A549 (cell line): Measurements from ENCODE around the gene INPP4B. TPM values are rescaled to one million over a fixed set of nuclear protein-coding genes. Genes with fewer than 3 reads are reported as not detected.
A peak's percentile ranks its signal among the peaks of the same experiment; 100 is the strongest.

ENCODE experiments used
- ATAC-seq, 2 experiments: fragments of 200-7000 bp in 1 of 2; fragments of >200 bp in 1 of 2; cut with Nextera tagmentation in 1 of 2; cut with Tn5 transposase in 1 of 2; 3 replicates each; pipeline versions ENCODE4 v1.8.0 to v1.9.1; 2018 to 2020; ENCODE audit warnings: mild to moderate bottlenecking in 1 of 2, moderate library complexity in 1 of 2
- CTCF ChIA-PET: fragments of 300-600 bp; sonication (Branson Sonifier 250); formaldehyde crosslinking; extraction: SDS; loops from one replicate; lab custom pipeline; 2021; ENCODE audit warnings: antibody characterized with exemption, inconsistent platforms; lab: Yijun Ruan, JAX
- POLR2A ChIA-PET: fragments of 350-600 bp; formaldehyde crosslinking; extraction: SDS; loops from one replicate; lab custom pipeline; 2021; ENCODE audit warnings: antibody characterized with exemption, inconsistent platforms; lab: Yijun Ruan, JAX
- DNase-seq, 2 experiments: peaks; one replicate each; pipeline versions ENCODE4 v3.0.0 to v3.0.0-alpha.2; 2011 to 2016; ENCODE audit warnings: low read depth in 1 of 2, low spot score in 1 of 2
- FAIRE-seq: peaks from 2 replicates; lab custom pipeline; 2011; peaks lifted over from hg19 to GRCh38; lab: Jason Lieb, UNC
- H3K27ac ChIP-seq, 2 experiments: fragments of >200 bp; sonication (Bioruptor Twin); formaldehyde crosslinking; 3 replicates each; pipeline ENCODE4 v1.5.1; 2016 to 2017
- H3K4me1 ChIP-seq: fragments of >200 bp; sonication (Bioruptor Twin); formaldehyde crosslinking; 3 replicates; pipeline ENCODE4 v1.6.1; 2016
- H3K4me2 ChIP-seq: fragments of >200 bp; sonication (Bioruptor Twin); formaldehyde crosslinking; 3 replicates; pipeline ENCODE4 v1.6.1; 2016
- H3K4me3 ChIP-seq: fragments of >200 bp; sonication (Bioruptor Twin); formaldehyde crosslinking; 3 replicates; pipeline ENCODE4 v1.5.1; 2016
- H3K9me3 ChIP-seq: fragments of >200 bp; sonication (Bioruptor Twin); formaldehyde crosslinking; 3 replicates; pipeline ENCODE4 v1.6.1; 2016
- ATOH8 ChIP-seq: fragments of 250-450 bp; sonication (Bioruptor Pico); IDR thresholded peaks from 2 replicates; pipeline ENCODE4 v1.5.0; 2020; ENCODE audit warnings: low read depth, mild to moderate bottlenecking, moderate library complexity
- CEBPB ChIP-seq, 2 experiments: fragments of >200 bp in 1 of 2; sonication (Bioruptor Twin) in 1 of 2; formaldehyde crosslinking in 1 of 2; IDR thresholded peaks; 2 replicates each; pipeline ENCODE4 v1.6.1; 2012 to 2016
- EHMT2 ChIP-seq: fragments of 200-600 bp; sonication (generic); IDR thresholded peaks from 2 replicates; pipeline ENCODE4 v1.6.1; 2016; ENCODE audit warnings: antibody characterized with exemption, low read depth, mild to moderate bottlenecking, moderate library complexity
- ESRRA ChIP-seq: fragments of 150-350 bp; IDR thresholded peaks from 2 replicates; pipeline ENCODE4 v1.6.1; 2014; ENCODE audit warnings: mild to moderate bottlenecking, low read length, borderline replicate concordance
- HMGXB4 ChIP-seq: fragments of 250-450 bp; sonication (Bioruptor Pico); IDR thresholded peaks from 2 replicates; pipeline ENCODE4 v1.5.0; 2021; ENCODE audit warnings: mild to moderate bottlenecking, moderate library complexity, borderline replicate concordance
- HOXA7 ChIP-seq: fragments of 250-450 bp; sonication (Bioruptor Pico); IDR thresholded peaks from 2 replicates; pipeline ENCODE4 v1.5.0; 2020; ENCODE audit warnings: mild to moderate bottlenecking, moderate library complexity
- HOXB5 ChIP-seq: fragments of 250-450 bp; sonication (Bioruptor Pico); IDR thresholded peaks from 2 replicates; pipeline ENCODE4 v1.5.0; 2020; ENCODE audit warnings: mild to moderate bottlenecking, moderate library complexity
- JUN ChIP-seq, 2 experiments: fragments of >200 bp; sonication (Bioruptor Twin); formaldehyde crosslinking; IDR thresholded peaks; 2 replicates in 1 of 2; 3 replicates in 1 of 2; pipeline ENCODE4 v1.6.1; 2016 to 2017
- MYC ChIP-seq: IDR thresholded peaks from 2 replicates; pipeline ENCODE4 v1.6.1; 2012; ENCODE audit warnings: mild to moderate bottlenecking, inconsistent platforms, low read length, improper control_type of control experiment, borderline replicate concordance
- NPAS2 ChIP-seq: fragments of 250-450 bp; sonication (Bioruptor Pico); IDR thresholded peaks from 2 replicates; pipeline ENCODE4 v1.8.0; 2022; ENCODE audit warnings: mild to moderate bottlenecking, moderate library complexity, borderline replicate concordance
- POLR2A ChIP-seq: IDR thresholded peaks from 2 replicates; pipeline ENCODE4 v1.6.1; 2012; ENCODE audit warnings: mild to moderate bottlenecking, low read length
- RCOR1 ChIP-seq: fragments of 150-350 bp; IDR thresholded peaks from 2 replicates; pipeline ENCODE4 v1.6.1; 2014; ENCODE audit warnings: antibody characterized with exemption, low read length, low read depth
- RNF2 ChIP-seq: fragments of 200-600 bp; sonication (generic); IDR thresholded peaks from 2 replicates; pipeline ENCODE4 v1.6.1; 2016; ENCODE audit warnings: low read depth, mild to moderate bottlenecking, antibody characterized with exemption, moderate library complexity, borderline replicate concordance
- SMC3 ChIP-seq: fragments of >200 bp; sonication (Bioruptor Twin); formaldehyde crosslinking; IDR thresholded peaks from 3 replicates; pipeline ENCODE4 v1.6.1; 2018; ENCODE audit warnings: inconsistent platforms
- TP53 ChIP-seq: fragments of 250-450 bp; sonication (Bioruptor Pico); IDR thresholded peaks from 2 replicates; pipeline ENCODE4 v1.5.0; 2021; ENCODE audit warnings: mild to moderate bottlenecking, moderate library complexity
- ZC3H11A ChIP-seq: fragments of 450-650 bp; IDR thresholded peaks from 2 replicates; pipeline ENCODE4 v1.6.1; 2014; ENCODE audit warnings: antibody characterized with exemption, mild to moderate bottlenecking
- ZNF302 ChIP-seq: fragments of 250-450 bp; sonication (Bioruptor Pico); IDR thresholded peaks from 2 replicates; pipeline ENCODE4 v1.9.0; 2021; ENCODE audit warnings: inconsistent platforms, mild to moderate bottlenecking, moderate library complexity
- ZSCAN20 ChIP-seq: fragments of 250-450 bp; sonication (Bioruptor Pico); IDR thresholded peaks from 2 replicates; pipeline ENCODE4 v1.8.0; 2022; ENCODE audit warnings: mild to moderate bottlenecking, moderate library complexity
- WGBS: methylation state at CpG from one replicate; pipeline ENCODE4 v1.1.6; 2017; ENCODE audit errors: missing lambda C conversion rate; 5-methylcytosine and 5-hydroxymethylcytosine counted together
- polyA plus RNA-seq, 4 experiments: library from polyadenylated mRNA; depleted of rRNA in 3 of 4; stranded (reverse); fragments of >200 nt; fragmentation: RNase III in 1 of 4; extraction: RNeasy Plus Mini Kit Qiagen cat#74134 plus additional on column Dnase treatment in 1 of 4; gene quantifications; 2 replicates in 3 of 4; 3 replicates in 1 of 4; pipeline ENCODE4 v1.2.3, GENCODE V29; 2011 to 2017
- TF ChIP-seq, protein P1 (sequence below): fragments of >200 bp; sonication (Bioruptor Twin); formaldehyde crosslinking; IDR thresholded peaks from 2 replicates; pipeline ENCODE4 v1.6.1; 2016
- TF ChIP-seq, protein P2 (sequence below): IDR thresholded peaks from 2 replicates; pipeline ENCODE4 v1.6.1; 2012; ENCODE audit warnings: low read depth, borderline replicate concordance
- TF ChIP-seq, protein P3 (sequence below): fragments of 200-600 bp; sonication (generic); IDR thresholded peaks from 2 replicates; pipeline ENCODE4 v1.6.1; 2016; ENCODE audit warnings: antibody characterized with exemption, mild to moderate bottlenecking, moderate library complexity

INPP4B gene
- polyA plus RNA-seq, 2 of the 4 experiments (the other 2 are of a cell fraction) = 7.2 to 14.9 TPM

- Histone ChIP-seq H3K4me1 (peaks cover 10% of the 10 kb centered on the region; the same call in 2 of the 3 replicates), H3K4me3 (no peak overlapping the region), H3K4me2 (no peak overlapping the region), H3K27ac (no peak overlapping the region), H3K9me3 (no peaks in the 10 kb centered on the region)
- 92% methylated on average over 9 of the region's 9 CpGs for WGBS
- ChIA-PET POLR2A (no interaction called here), CTCF (no interaction called here)
- DNase-seq (no peak), FAIRE-seq (no peak), ATAC-seq (no peak)
- TF ChIP-seq HOXB5 (no peak), EHMT2 (no peak), ZSCAN20 (CRISPR knock-in tag) (no peak), SMC3 (no peak), HOXA7 (CRISPR knock-in tag) (no peak), RNF2 (no peak), POLR2A (no peak), NPAS2 (CRISPR knock-in tag) (no peak), CEBPB (IDR thresholded peaks at IDR 0.05) (no peak), MYC (no peak), TP53 (CRISPR knock-in tag) (no peak), ESRRA (no peak)
- TF ChIP-seq, protein P1, sequence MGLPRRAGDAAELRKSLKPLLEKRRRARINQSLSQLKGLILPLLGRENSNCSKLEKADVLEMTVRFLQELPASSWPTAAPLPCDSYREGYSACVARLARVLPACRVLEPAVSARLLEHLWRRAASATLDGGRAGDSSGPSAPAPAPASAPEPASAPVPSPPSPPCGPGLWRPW = no peak
- TF ChIP-seq, protein P2, sequence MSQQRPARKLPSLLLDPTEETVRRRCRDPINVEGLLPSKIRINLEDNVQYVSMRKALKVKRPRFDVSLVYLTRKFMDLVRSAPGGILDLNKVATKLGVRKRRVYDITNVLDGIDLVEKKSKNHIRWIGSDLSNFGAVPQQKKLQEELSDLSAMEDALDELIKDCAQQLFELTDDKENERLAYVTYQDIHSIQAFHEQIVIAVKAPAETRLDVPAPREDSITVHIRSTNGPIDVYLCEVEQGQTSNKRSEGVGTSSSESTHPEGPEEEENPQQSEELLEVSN = no peak
- TF ChIP-seq, protein P3, sequence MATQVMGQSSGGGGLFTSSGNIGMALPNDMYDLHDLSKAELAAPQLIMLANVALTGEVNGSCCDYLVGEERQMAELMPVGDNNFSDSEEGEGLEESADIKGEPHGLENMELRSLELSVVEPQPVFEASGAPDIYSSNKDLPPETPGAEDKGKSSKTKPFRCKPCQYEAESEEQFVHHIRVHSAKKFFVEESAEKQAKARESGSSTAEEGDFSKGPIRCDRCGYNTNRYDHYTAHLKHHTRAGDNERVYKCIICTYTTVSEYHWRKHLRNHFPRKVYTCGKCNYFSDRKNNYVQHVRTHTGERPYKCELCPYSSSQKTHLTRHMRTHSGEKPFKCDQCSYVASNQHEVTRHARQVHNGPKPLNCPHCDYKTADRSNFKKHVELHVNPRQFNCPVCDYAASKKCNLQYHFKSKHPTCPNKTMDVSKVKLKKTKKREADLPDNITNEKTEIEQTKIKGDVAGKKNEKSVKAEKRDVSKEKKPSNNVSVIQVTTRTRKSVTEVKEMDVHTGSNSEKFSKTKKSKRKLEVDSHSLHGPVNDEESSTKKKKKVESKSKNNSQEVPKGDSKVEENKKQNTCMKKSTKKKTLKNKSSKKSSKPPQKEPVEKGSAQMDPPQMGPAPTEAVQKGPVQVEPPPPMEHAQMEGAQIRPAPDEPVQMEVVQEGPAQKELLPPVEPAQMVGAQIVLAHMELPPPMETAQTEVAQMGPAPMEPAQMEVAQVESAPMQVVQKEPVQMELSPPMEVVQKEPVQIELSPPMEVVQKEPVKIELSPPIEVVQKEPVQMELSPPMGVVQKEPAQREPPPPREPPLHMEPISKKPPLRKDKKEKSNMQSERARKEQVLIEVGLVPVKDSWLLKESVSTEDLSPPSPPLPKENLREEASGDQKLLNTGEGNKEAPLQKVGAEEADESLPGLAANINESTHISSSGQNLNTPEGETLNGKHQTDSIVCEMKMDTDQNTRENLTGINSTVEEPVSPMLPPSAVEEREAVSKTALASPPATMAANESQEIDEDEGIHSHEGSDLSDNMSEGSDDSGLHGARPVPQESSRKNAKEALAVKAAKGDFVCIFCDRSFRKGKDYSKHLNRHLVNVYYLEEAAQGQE = no peak
These were observed 724.4 kb downstream of the INPP4B start for GRCh38 chr4:142121448-142122350.

DNA sequence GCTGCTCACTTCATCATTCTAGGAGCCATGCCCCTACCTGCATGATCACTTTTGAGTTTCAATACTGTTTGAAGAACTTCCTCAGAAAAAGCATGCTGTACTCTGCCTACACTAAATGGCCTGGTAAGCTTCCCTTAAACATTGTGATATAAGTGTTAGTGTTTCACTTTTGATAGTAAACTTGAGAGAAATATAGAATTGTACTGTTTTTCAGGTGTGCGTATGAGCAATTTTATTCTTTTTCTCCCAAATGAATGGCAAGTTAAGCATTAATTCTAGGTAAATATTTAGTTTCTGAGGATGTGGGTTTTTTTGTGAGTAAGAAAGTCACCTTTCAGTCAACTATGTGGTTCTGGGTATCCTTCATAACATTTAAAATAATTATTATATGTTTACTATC lies 725.2 kb downstream of the INPP4B start:
- Histone ChIP-seq H3K4me3 (no peak overlapping the region), H3K4me1 (peaks cover 7% of the 10 kb centered on the region; the same call in 1 of the 3 replicates), H3K27ac (peak overlapping the region in 1 of 2 experiments; percentile 48; a peak in 2 of 6 replicates), H3K9me3 (no peaks in the 10 kb centered on the region), H3K4me2 (no peak overlapping the region)
- WGBS = 82% methylated on average over 1 of the region's 1 CpG
- ATAC-seq (no peak), FAIRE-seq (no peak), DNase-seq (no peak)
- CTCF ChIA-PET = no interaction called here
- POLR2A ChIA-PET = no interaction called here
- no peak for TF ChIP-seq RCOR1
- TF ChIP-seq JUN (IDR thresholded peaks at IDR 0.05) = no peak
- TF ChIP-seq HOXB5 = no peak
- TF ChIP-seq HMGXB4 (CRISPR knock-in tag) = no peak
- TF ChIP-seq ZNF302 (CRISPR knock-in tag) = no peak
- TF ChIP-seq ATOH8 = no peak
- no peak for TF ChIP-seq ZC3H11A
